Astrocyte (in vitro differentiated cells and primary cell): ENCODE data around the gene KIAA0232. TPM values are rescaled to one million over a fixed set of nuclear protein-coding genes. Genes with fewer than 3 reads are reported as not detected.

Experiments used
- DNase-seq: peaks from one replicate; pipeline ENCODE4 v3.0.0-alpha.2; 2010; ENCODE audit warnings: low read depth
- FAIRE-seq: peaks from 2 replicates; lab custom pipeline; 2011; peaks lifted over from hg19 to GRCh38; lab: Jason Lieb, UNC
- H2AFZ ChIP-seq: 2 replicates; pipeline ENCODE4 v1.6.0; 2012; ENCODE audit warnings: low read depth, low read length, inconsistent platforms
- H3K27ac ChIP-seq: 2 replicates; pipeline ENCODE4 v1.5.1; 2011; ENCODE audit warnings: low read depth, low read length, inconsistent platforms
- H3K27me3 ChIP-seq: 2 replicates; pipeline ENCODE4 v1.6.0; 2011; ENCODE audit warnings: low read length, inconsistent platforms; ENCODE audit not compliant: insufficient read depth
- H3K36me3 ChIP-seq: 2 replicates; pipeline ENCODE4 v1.5.1; 2011; ENCODE audit warnings: low read length, inconsistent platforms; ENCODE audit not compliant: insufficient read depth
- H3K4me1 ChIP-seq: 2 replicates; pipeline ENCODE4 v1.5.1; 2011; ENCODE audit warnings: low read length, inconsistent platforms; ENCODE audit not compliant: insufficient read depth
- H3K4me2 ChIP-seq: 2 replicates; pipeline ENCODE4 v1.6.0; 2012; ENCODE audit warnings: low read length, inconsistent platforms
- H3K4me3 ChIP-seq: 2 replicates; pipeline ENCODE4 v1.5.1; 2011; ENCODE audit warnings: low read depth, mild to moderate bottlenecking, low read length, inconsistent platforms; ENCODE audit not compliant: insufficient read depth
- H3K79me2 ChIP-seq: 2 replicates; pipeline ENCODE4 v1.6.0; 2012; ENCODE audit warnings: mild to moderate bottlenecking, low read length, inconsistent platforms; ENCODE audit not compliant: insufficient read depth
- H3K9ac ChIP-seq: 2 replicates; pipeline ENCODE4 v1.6.0; 2012; ENCODE audit warnings: mild to moderate bottlenecking, low read length, inconsistent platforms
- H3K9me3 ChIP-seq: 2 replicates; pipeline ENCODE4 v1.5.1; 2012; ENCODE audit warnings: low read depth, mild to moderate bottlenecking, low read length, inconsistent platforms; ENCODE audit not compliant: insufficient read depth
- H4K20me1 ChIP-seq: 2 replicates; pipeline ENCODE4 v1.6.0; 2012; ENCODE audit warnings: low read length, inconsistent platforms; ENCODE audit not compliant: insufficient read depth
- H3K27ac Mint-ChIP-seq: one replicate; pipeline ENCODE4 v1.8.0; 2021; ENCODE audit warnings: mild to moderate bottlenecking, mixed read lengths; ENCODE audit not compliant: unreplicated experiment
- H3K27me3 Mint-ChIP-seq: one replicate; pipeline ENCODE4 v1.8.0; 2021; ENCODE audit warnings: low read depth, mixed read lengths; ENCODE audit not compliant: unreplicated experiment
- H3K36me3 Mint-ChIP-seq: one replicate; pipeline ENCODE4 v1.8.0; 2021; ENCODE audit warnings: low read depth, mixed read lengths; ENCODE audit not compliant: unreplicated experiment
- H3K4me1 Mint-ChIP-seq: one replicate; pipeline ENCODE4 v1.8.0; 2021; ENCODE audit warnings: low read depth, mixed read lengths; ENCODE audit not compliant: unreplicated experiment
- H3K4me3 Mint-ChIP-seq: one replicate; pipeline ENCODE4 v1.8.0; 2021; ENCODE audit warnings: mild to moderate bottlenecking, moderate library complexity, mixed read lengths; ENCODE audit not compliant: unreplicated experiment
- H3K9me3 Mint-ChIP-seq: one replicate; pipeline ENCODE4 v1.8.0; 2021; ENCODE audit warnings: mild to moderate bottlenecking, mixed read lengths; ENCODE audit not compliant: unreplicated experiment
- EZH2 ChIP-seq: IDR thresholded peaks from 2 replicates; pipeline ENCODE4 v1.6.1; 2012; ENCODE audit warnings: mild to moderate bottlenecking, low read length, inconsistent platforms; ENCODE audit not compliant: insufficient read depth
- total RNA-seq: library from RNA; stranded (reverse); gene quantifications from 2 replicates; pipeline ENCODE4 v1.2.1, GENCODE V29; 2021
- TF ChIP-seq, protein P1 (sequence below): IDR thresholded peaks from 2 replicates; pipeline ENCODE4 v1.5.1; 2011; ENCODE audit warnings: low read depth, mild to moderate bottlenecking, inconsistent platforms, low read length, moderate library complexity; ENCODE audit not compliant: insufficient read depth

The KIAA0232 gene
- total RNA-seq, 1 donor from 2014 or later: 27.6 TPM

DNA sequence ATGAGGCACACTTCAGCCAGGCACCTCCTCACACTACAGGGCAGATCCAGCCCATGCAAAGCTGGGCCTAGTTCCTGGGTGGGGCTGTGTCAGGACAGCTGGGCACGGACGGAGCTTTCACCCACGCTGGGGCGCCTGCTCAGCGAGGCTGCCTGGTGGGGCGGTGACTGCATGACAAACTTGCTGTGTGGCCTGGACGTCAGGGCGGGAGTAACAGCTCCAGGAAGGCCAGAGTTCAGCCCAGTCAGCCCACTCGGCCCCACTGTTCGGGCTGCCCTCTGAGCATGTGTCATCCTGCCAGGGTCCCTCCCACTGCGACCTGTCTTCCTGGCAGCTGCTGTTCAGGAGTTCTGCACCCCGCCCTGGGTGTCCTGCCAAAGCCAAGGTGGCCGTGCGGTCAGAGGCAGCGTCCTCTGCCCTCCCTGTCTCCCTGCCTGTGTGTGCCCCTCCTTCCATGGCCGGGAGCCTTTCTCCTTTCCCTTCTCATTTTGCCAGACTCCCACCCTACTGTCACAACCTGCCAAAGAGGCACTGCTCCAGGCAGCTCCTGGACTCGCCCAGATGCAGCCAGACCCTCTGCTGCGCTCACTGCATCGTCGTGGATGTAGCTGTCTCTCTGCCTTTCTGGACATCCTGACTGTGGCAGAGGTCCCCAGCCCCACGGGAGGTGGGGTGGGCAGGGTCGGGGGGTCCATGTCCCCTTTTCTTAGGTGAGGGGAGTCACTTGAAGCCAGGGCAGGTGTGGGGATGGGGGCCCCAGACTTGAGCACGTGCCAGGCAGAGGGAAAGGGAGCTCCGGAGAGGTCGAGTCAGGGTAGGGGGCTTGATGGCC, 33.0 kb upstream of the KIAA0232 start:
- H3K27me3 Mint-ChIP-seq: no peaks in the 10 kb centered on the region
- no peaks in the 10 kb centered on the region for H3K36me3 ChIP-seq
- no peaks in the 10 kb centered on the region for H3K4me1 Mint-ChIP-seq
- H3K4me2 ChIP-seq: peak overlapping the region; percentile 23
- no peak overlapping the region for H3K4me3 Mint-ChIP-seq
- H2AFZ ChIP-seq: peak overlapping the region; percentile 65
- DNase-seq: peak; percentile 33
- H3K9me3 ChIP-seq: no peaks in the 10 kb centered on the region
- H4K20me1 ChIP-seq: no peaks in the 10 kb centered on the region
- TF ChIP-seq EZH2: no peak
- TF ChIP-seq, protein P1, sequence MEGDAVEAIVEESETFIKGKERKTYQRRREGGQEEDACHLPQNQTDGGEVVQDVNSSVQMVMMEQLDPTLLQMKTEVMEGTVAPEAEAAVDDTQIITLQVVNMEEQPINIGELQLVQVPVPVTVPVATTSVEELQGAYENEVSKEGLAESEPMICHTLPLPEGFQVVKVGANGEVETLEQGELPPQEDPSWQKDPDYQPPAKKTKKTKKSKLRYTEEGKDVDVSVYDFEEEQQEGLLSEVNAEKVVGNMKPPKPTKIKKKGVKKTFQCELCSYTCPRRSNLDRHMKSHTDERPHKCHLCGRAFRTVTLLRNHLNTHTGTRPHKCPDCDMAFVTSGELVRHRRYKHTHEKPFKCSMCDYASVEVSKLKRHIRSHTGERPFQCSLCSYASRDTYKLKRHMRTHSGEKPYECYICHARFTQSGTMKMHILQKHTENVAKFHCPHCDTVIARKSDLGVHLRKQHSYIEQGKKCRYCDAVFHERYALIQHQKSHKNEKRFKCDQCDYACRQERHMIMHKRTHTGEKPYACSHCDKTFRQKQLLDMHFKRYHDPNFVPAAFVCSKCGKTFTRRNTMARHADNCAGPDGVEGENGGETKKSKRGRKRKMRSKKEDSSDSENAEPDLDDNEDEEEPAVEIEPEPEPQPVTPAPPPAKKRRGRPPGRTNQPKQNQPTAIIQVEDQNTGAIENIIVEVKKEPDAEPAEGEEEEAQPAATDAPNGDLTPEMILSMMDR: no peak
- FAIRE-seq: no peak
- no peaks in the 10 kb centered on the region for H3K36me3 Mint-ChIP-seq
- H3K79me2 ChIP-seq: no peaks in the 10 kb centered on the region
- no peaks in the 10 kb centered on the region for H3K9me3 Mint-ChIP-seq
- no peak overlapping the region for H3K27ac ChIP-seq
- H3K4me1 ChIP-seq: peaks cover 14% of the 10 kb centered on the region
- H3K27me3 ChIP-seq: no peaks in the 10 kb centered on the region
- H3K27ac Mint-ChIP-seq: no peak overlapping the region
- H3K9ac ChIP-seq: peak overlapping the region; percentile 4
- H3K4me3 ChIP-seq: no peak overlapping the region

DNA sequence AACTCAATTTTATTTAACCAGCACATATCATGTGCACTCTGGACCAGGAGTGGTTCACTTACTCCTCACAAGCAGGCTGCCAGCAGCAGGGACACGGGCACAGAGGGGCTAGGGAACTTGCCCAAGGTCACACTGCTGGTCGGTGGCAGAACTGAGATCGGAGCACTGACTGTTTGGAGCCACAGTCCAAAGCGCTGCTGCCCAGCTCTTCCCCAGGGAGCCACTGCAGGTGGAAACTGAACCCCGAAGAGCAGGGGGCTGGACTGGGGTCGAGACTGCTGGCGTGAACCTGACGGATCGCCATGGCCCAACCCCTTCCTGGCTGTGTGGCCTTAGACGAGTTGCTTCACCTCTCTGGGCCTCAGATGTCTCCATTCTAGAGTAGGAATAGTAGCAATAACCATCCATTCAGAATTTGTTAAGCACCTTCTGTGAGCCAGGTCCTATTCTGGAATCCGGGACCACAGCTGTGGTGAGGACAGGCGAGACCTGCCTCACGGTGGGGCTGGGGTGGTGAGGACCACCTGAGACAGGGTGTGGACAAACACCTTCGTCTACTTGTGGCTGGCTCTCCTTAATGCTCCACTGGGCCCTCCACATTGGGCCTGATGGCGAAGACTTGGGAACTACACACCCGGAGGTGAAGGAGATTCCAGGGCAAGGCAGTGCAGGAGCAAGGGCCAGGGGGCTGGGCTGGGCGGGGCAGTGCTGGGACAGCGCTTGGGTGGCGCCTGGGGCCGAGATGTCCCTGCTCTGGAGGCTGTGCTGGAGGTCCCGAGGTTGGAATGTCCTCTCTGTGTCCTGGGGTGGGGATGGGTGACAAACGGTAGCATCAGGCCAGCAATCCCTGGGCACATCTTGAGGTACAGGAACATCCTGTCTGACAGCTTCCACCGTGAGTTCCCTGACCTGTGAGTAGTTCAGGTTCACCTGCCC, 32.0 kb upstream of the KIAA0232 start:
- peaks cover 14% of the 10 kb centered on the region for H3K4me1 ChIP-seq
- FAIRE-seq (no peak), DNase-seq (no peak)
- no peak overlapping the region for H3K27ac ChIP-seq
- no peaks in the 10 kb centered on the region for H3K36me3 ChIP-seq
- no peaks in the 10 kb centered on the region for H3K79me2 ChIP-seq
- H3K36me3 Mint-ChIP-seq: no peaks in the 10 kb centered on the region
- H3K27me3 ChIP-seq: no peaks in the 10 kb centered on the region
- no peak overlapping the region for H3K4me3 Mint-ChIP-seq
- no peak overlapping the region for H3K4me3 ChIP-seq
- no peak overlapping the region for H2AFZ ChIP-seq
- H3K27me3 Mint-ChIP-seq: no peaks in the 10 kb centered on the region
- H3K4me1 Mint-ChIP-seq: no peaks in the 10 kb centered on the region
- no peak overlapping the region for H3K9ac ChIP-seq
- no peak overlapping the region for H3K4me2 ChIP-seq
- no peak for TF ChIP-seq EZH2
- TF ChIP-seq, protein P1: no peak
- H3K9me3 ChIP-seq: no peaks in the 10 kb centered on the region
- no peak overlapping the region for H3K27ac Mint-ChIP-seq
- peaks cover 3% of the 10 kb centered on the region for H3K9me3 Mint-ChIP-seq
- no peaks in the 10 kb centered on the region for H4K20me1 ChIP-seq
